NCI-H2171 treated with DMSO at 0.1 percent for 48 hours (cell line): Measurements from ENCODE around the gene HELZ2.
"Not testable (repeated sequence)": the region's sequence is repeated elsewhere in the genome, so short reads cannot be mapped to it uniquely, and the experiment has no call there.

Source experiments
- DNase-seq: peaks from one replicate; lab custom pipeline; 2025; lab: John Stamatoyannopoulos, UW

Gene HELZ2

DNA sequence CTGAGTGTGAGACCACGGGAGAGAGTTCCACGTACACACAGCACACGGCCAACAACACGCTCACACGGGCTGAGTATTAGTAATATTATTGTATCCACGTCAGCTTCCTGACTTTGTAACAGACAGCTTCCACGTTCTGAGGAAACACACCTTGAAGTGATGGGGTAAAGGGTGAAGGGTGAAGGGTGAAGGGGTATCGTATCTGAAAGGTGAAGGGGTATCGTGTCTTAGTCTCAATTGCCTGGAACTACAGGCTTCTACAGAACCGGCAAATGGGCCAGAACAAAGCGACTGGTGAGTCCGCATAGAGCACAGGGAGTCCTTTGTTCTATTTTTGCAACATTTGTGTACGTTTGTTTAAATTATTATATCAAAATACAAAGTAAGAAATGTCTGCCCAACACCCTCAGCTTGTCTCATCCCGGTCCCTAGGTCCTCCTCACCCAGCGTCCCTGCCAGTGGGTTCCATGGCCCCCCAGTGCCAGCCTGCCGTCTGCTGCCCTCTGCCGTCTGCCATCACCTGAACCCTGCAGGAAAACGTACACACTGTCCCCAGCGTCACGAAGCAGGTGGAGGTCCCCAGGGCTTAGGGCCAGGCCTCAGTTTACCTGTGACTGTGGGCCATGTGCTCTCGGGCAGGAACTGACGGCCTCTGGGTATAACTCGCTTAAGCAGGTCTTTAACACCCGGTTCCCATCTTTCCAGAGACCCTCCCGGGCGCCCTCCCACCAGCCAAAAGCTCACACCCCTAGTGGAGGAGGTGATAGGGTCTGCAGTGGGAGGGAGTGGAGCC lies 4.4 kb upstream of the HELZ2 start:
- no peak for DNase-seq

DNA sequence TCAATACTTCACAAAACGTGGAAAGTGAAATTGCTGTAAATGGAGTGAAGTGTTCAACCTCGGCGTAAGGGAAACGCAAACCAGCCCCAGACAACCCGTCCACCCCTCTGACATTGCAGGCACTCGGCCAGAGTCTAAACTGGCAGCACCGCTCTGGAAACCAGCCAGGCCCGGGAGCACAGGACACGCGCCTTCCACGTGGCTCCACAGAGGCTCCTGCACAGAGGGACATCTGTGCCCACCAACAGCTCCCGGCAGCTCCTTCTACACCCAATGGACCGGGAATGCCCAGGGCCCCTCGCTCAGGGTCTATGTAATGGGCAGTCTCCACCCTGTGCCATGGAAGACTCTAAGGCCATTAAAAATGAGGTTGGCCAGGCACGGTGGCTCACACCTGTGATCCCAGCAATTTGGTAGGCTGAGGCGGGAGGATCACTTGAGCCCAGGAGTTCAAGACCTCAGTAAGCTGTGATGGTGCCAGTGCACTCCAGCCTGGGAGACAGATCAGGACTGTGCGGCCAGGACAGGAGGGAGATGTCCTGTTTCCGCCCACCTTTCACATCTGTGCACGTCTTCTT lies 3.4 kb upstream of the HELZ2 start:
- no peak for DNase-seq

DNA sequence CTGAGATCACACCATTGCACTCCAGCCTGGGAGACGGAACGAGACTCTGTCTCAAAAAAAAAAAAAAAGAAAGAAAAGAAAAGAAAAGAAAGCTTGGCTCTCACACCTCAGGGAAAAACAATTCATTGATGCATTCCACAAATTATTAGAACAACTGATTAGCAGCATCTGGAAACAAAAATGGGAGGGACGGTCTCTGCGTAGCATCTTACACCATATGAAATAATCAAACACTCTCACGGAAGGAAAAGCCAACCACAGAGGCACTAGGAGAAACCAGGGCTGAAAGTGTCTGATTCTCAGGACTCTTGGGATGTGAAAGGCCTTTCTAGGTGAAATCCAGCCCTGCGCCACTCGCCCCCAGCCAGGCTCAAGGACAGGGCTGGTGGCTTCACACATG lies 2.3 kb upstream of the HELZ2 start:
- no peak for DNase-seq

DNA sequence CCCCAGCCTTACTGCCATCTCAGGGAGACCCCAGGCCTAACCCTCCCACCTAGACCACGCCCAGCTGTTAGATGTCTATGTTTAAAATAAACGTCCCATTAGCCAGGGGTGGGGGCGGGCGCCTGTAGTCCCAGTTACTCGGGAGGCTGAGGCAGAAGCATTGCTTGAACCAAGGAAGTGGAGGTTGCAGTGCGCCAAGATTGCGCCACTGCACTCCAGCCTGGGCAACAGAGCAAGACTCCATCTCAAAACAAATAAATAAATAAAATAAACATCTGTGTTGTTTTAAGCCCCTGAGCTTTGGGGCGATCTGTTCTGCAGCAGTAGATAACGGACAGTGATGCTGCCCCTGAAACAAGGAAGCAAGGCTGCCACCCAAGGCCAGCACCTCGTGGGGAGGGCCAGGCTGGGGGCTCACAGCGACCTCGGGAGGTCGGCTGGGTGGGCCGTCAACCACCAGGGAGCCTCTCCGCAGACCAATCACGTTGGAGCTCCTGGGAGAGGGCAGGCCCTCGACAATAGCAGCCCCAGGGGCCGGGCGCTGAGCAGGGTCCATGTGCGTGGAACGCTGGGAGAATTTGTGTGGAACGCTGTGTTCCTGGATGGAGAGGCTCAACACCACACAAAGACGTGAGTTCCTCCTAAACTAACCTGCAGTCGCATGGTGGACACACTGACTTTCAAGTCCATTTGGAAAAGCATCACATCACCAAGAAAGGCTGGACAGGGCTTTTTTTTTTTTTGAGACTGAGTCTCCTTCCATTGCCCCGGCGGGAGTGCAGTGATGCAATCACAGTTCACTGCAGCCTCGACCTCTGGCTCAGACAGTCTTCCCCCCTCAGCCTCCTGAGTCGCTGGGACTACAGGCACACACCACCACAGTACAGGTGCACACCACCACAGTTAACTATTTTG lies 1.0 kb upstream of the HELZ2 start:
- no peak for DNase-seq

DNA sequence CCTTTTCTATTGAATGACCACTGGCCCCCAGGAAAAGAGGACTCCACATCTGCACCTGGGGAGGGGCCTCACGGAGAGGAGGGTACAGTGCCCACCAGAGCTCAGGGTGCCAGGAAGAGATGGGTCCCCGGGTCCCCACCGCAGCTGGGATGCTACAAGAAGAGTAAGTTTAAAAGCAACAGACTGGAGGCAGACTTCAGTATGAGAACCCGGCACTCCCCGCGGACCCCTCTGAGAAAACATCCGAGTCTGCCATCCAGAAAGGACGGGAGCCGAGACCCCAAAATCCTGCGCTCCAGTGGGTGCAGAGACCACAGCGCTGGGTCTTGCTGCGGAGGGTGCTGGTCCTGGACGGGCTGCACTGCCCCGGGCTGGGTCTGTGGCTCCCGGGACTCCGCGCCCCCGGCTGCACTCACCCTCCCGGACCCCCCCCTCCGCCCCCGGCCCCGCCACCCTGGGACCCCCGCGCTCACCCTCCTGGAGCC lies 350 bp downstream of the HELZ2 start:
- no peak for DNase-seq

DNA sequence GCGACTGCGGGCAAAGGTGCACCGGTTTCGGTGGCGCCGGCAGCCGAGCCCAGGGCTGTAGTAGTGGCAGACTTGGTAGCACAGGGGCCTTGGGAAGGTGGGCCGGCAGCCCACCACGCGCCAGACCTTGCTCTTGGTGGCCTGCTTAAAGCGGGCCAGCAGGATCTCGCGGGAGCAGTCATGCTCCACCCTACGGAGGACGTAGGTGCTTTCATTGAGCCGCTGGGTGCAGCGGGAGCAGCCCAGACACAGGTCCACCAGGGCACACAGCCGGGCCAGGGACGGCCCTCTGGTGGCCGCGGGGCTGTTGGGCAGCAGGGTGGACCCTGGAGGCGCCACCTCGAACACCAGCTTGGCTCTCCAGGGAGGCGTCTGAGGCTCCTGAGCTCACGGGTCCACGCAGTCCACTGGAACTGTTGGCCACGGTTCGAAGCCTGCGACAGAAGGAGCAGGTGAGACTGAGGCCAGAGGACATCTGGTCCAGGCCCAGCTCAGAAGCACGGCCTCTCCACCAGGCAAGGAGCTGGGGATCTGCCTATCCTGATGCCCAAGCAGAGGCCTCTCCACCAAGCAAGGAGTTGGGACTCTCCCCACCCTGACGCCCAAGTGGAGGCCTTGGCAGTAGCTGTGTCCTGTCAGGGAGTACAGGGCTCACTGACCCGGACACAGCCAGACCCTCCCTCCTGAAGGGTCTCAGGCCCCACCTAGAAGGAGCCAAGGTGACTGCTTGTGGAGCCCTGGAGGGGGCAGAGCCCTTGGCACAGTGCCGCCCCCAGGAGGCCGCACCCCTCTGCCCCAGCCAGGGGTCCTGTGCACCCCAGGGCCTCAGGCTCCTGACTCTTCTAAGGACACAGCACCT lies 1.0 kb downstream of the HELZ2 start:
- no peak for DNase-seq

DNA sequence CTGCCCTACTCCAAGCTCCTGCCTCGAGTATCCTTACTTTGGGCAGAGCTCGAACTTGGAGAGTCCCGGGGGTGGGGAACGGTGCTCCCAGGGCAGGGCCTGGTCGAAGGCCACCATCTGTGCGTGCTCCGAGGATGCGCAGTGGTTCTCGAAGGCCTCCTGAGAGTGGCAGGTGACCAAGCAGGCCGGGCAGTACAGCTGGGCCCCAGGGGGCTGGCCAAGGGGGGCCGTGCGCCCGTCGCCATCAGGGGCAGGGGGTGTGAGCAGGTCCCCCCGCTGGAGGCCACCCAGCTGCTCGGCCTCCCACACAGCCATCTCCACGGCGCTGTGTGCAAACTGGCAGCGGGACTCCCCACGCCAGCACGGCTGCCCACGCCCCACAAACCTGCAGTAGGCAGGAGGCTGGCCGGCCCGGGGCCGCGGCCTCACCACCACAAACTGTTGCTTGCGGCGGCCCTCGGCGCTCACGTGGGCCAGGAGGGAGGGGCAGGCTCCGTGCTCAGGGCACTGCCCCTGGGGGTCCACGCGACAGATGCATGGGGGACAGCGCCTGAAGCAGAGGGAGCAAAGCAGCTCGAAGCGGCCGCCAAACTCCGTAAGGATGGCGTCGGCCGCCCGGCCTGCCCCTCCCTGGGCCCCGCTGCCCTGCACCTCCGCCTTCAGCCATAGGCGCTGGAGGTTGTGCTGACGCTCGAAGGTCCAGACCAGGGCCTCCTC lies 1.8 kb downstream of the HELZ2 start:
- no peak for DNase-seq

DNA sequence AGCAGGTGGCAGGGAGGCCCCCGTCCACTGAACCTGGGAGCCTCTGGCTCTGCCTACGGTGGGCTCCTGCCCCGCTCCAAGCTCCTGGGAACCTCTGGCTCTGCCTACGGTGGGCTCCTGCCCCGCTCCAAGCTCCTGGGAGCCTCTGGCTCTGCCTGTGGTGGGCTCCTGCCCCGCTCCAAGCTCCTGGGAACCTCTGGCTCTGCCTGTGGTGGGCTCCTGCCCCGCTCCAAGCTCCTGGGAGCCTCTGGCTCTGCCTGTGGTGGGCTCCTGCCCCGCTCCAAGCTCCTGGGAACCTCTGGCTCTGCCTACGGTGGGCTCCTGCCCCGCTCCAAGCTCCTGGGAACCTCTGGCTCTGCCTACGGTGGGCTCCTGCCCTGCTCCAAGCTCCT lies 3.0 kb downstream of the HELZ2 start:
- not testable (repeated sequence) for DNase-seq

DNA sequence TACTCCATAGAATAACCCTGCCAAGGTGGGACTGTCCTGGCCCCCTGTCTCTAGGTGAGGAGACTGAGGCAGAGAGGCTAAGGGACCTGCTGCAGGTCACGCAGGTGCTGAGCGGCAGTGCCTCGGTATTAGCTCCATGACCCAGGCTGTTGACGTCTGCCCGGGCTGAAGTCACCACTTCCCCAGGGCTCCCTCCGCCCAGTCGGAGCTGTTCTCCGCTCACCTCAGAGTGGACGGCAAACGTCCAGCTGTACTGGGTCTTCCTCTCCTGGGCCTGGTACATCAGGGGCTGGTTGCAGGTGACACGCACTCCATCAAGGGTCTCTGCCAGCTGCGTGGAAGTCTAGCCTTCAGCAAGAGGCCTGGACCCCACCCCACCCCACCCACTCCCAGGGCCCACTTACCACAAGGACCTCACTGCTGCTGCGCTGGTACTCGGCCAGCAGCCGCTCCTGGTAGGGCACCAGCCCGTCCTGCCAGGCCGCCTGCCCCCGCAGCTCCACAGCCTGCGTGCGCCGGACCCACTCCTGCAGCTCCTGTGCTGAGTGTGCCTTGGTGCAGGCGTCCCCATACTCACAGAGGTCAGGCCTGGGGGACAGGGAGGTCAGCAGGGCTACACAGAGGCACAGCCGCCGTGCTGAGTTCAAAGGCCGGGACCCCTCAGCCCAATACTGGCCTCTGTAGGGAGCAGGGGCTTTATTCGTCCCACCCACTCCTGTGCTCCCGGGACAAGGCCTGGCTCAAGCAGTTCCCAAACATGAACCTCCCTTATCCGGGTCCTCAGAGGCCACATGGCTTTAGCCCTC lies 3.6 kb downstream of the HELZ2 start:
- no peak for DNase-seq

DNA sequence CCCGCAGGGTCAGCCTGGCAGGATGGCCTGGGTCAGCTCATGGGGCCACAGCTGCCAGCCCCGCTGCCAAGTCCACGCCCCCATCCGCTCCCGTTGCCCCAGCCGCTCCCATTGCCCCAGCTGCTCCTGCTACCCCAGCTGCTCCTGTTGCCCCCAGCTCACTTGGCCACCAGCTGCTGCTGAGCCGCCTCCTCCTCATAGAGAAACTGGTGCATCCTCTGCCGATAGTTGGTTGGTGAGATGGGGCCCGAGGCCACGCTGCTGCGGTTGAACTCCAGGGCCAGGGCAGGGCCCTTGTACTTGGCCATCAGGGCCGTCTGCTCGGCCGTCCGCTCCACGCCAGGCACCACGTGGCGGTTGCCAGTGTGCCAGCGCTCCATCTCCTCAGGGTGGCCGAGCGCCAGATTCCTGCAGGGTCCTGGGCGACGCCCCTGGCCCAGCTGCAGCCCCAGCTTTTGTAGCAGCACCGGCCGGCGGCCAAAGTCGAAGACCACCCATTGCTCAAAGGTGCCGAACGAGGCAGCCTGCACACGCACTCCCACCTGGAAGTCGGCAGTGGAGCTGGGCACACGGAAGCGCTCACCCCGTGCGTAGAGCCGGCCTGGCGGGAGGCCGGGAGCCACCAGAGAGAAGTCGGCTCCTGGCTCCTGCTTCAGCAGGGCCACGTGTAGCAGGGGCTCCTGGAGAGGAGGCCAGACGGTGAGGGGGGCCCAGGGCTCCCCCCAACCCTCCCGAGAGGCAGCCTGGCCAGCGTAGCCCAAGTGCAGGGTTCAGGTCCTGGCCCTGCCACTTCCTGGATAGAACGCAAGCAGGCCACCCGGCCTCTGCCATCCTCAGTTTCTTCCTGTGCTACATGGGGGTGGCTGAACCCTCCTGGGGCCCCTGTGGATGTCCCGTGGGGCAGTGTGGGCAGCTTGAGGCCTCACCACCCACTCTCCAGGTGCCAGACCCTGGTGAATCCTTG lies 4.8 kb downstream of the HELZ2 start:
- peak; percentile 23 for DNase-seq

DNA sequence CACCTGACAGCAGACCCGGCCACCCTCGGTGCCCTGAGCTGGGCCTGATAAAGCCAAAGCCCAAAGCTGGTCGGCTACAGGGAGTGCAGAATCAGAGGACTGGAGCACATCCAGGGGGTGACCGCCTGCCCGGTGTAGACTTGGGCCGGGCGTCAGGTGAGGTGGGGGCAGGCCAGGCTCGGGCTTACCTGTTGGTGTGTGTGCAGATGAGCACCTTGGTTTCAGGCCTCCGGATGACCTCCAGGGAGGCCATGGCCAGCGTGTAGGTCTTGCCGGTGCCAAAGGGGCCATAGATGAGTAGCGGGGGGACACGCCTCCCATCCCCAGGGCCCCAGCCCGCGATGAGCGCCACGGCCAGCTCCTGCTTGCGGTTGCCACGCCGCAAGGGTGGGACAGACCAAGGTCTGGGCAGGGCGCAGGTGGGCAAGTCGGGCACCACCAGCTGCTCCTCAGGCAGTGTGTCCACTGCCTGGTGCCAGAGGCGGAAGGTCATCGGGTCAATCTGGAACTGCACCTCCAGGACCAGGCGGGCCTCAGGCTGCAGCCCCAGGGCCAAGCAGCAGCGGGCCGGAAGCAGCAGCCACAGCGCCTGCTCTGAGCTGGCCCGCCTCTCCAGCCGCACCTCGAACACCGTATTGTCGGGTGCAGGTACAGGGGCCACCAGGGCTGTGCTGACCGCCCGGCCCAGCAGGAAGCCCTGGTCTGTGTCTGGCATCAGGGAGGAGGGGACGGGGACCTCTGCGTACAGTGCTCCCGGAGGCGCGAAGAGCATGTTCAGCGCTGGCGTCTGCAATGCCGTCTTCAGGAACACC lies 5.7 kb downstream of the HELZ2 start:
- no peak for DNase-seq

DNA sequence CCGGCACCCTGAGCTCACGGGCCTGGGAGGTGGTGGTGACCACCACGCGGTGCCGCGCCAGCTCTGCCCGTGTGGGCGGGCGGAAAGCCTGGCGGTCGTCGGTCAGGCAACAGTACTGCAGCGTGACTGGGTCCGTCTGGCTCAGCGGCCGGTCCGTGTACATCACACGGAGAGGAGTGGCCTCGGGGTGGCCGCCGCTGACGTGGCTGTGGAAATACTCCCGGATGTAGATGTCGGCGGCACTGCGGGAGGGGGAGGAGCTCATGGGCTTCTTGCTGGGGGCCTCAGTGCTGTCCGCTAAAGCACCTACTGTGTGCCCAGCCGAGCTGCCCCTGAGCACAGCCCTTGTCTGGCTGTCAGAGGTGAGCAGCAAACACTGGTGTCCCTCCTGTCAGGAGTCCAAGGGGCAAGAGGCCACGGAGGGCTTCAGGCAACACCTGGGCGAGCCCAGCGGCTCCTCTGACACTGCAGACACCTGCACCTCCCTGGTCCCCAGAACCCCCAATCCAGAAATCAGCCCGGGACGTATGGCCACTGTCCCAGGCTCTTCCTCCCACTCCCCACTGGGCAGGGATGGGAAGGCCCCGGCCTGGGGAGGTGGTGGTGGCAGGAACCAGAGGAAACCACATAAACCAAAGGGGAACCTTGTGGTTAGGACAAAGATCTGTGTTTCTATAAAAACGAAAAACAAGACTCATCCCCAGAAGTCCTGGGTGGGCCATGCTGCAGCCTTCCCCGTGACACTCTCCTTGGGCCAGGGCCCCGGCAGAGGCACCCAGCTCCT lies 6.5 kb downstream of the HELZ2 start:
- no peak for DNase-seq

DNA sequence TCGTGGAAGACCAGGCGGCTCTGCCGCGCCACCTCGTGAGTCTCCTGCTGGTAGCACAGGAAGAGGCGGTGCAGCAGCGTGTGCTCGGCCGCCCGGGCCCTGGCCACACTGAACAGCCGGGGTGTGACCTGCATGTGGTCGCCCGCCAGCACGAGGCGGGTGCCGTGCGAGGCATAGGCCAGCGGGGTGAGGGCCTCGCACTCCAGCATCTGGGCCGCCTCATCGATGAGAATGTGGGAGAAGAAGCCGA lies 7.0 kb downstream of the HELZ2 start:
- DNase-seq: no peak

DNA sequence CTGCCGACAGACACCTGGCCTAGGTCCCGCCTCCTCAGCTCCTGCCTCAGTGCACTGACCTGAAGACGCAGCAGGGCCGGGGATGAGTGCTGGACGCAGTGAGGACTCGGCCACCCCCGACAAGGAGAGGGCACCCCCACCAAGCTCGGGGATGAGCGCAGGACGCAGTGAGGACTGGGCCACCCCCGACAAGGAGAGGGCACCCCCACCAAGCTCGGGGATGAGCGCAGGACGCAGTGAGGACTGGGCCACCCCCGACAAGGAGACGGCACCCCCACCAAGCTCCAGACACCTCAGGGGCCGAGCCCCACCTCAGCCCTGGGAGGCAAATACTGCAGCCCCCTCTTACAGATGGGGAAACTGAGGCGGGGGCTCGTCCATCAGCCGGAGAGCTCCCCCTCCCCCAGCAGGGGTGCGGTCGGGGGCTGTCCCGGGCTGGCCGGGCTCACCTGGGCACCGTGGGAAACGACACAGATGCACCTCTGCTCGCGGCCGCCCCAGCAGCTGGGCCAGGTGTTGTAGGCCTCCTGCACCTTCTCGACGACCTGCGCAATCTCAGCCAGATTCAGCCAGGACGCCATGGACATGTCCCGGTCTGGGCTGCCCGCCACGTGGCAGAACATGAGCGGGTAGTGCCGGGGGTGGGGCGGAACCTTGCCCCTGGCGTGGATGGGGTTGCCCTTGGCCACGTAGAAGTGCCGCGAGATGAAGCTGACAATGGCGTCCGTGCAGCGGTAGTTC lies 7.5 kb downstream of the HELZ2 start:
- DNase-seq: no peak

DNA sequence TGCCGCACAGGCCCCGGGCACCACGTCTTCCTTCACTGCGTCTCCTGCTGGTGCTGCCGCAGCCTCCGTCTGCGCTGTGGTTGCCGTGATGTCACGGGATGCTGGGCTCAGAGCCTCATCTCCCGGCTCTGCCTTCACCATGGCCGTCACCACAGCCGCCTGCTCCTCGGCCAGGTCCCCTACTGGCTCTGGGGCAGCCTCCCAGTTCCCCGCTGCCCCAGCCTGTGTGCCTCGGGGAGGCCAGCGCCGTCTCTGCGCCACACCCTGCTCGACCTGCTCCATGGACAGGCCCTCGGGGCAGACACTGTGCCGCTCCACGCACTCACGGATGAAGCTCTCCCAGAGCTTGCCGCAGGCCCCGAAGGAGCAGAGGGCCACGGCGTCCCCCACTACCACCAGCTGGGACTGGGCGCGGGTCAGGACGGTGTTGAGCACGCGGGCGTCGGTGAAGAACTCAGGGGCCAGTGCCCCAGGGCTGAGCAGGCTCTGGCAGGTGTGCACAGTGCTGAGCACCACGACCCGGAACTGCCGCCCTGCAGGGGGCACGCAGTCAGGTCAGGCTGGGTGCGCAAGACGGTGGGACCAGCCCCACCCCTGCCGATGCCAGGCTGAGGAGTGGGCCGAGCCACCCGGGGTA lies 8.2 kb downstream of the HELZ2 start:
- no peak for DNase-seq

DNA sequence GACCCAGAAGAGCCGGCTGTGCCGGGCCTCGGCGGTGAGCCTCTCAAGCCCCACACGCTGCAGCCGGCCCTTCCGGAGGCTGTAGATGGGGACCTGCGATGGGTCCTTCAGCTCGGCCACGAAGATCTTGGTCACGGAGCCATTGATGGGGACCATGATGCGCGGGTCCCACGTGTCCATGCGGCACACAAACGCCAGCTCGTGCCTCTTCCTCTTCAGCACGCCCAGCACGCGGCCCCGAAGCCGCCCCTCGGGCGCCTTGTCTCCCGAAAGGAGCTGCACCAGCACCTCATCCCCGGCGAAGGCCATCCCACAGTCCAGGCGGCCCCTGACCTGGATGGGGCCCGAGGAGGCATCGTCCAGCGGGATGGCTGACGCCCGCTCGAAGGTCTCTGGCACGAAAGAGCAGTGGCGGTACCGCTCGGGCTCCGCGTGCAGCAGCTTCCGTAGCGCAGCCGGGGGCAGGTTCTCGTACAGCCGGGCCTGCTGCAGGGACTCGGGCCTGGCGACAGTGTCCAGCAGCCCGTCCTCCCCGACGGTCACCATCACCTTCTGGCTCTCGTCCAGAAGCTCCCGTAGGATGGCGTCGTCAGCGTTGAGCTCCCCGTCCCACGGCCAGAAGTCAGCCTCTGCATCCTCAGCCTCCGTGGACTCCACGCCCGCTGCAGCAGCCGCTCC lies 8.9 kb downstream of the HELZ2 start:
- DNase-seq: no peak
